HepG2 (cell line): ENCODE measurements around the gene TDG. TPM values are rescaled to one million over a fixed set of nuclear protein-coding genes. Genes with fewer than 3 reads are reported as not detected.

ENCODE experiments used
- ARID2 ChIP-seq: sonication (generic); formaldehyde crosslinking; IDR thresholded peaks from 2 replicates; pipeline ENCODE4 v1.8.1; 2022; ENCODE audit warnings: mild to moderate bottlenecking, missing genetic modification reagents, borderline replicate concordance
- BRCA1 ChIP-seq: sonication (generic); formaldehyde crosslinking; IDR thresholded peaks from 2 replicates; pipeline ENCODE4 v1.4.0; 2020; ENCODE audit warnings: missing genetic modification reagents
- FOXA1 ChIP-seq, 2 experiments: fragments of 450-650 bp in 1 of 2; sonication (generic) in 1 of 2; formaldehyde crosslinking in 1 of 2; IDR thresholded peaks; 2 replicates each; pipeline versions ENCODE4 v1.4.0 to v1.6.1; 2016 to 2020; ENCODE audit warnings: missing genetic modification reagents in 1 of 2
- IRX3 ChIP-seq: sonication (generic); formaldehyde crosslinking; IDR thresholded peaks from 2 replicates; pipeline ENCODE4 v1.8.1; 2023; ENCODE audit warnings: mild to moderate bottlenecking, low read depth, missing genetic modification reagents, borderline replicate concordance
- KAT7 ChIP-seq: IDR thresholded peaks from 2 replicates; pipeline ENCODE4 v1.6.1; 2018; ENCODE audit warnings: borderline replicate concordance, missing compliant biosample characterization
- MAZ ChIP-seq, 2 experiments: sonication (generic) in 1 of 2; formaldehyde crosslinking in 1 of 2; IDR thresholded peaks; 2 replicates each; pipeline versions ENCODE4 v1.5.0 to v1.6.1; 2012 to 2020; ENCODE audit warnings: low read depth in 2 of 2, mild to moderate bottlenecking in 2 of 2, borderline replicate concordance in 1 of 2, improper control_type of control experiment in 1 of 2, low read length in 1 of 2, missing genetic modification reagents in 1 of 2, moderate library complexity in 1 of 2
- MTF1 ChIP-seq: sonication (generic); formaldehyde crosslinking; IDR thresholded peaks from 2 replicates; pipeline ENCODE4 v1.5.0; 2020; ENCODE audit warnings: missing genetic modification reagents
- REXO4 ChIP-seq: sonication (generic); formaldehyde crosslinking; IDR thresholded peaks from 2 replicates; pipeline ENCODE4 v1.8.0; 2022; ENCODE audit warnings: missing genetic modification reagents, mild to moderate bottlenecking, borderline replicate concordance
- SP4 ChIP-seq: sonication (generic); formaldehyde crosslinking; IDR thresholded peaks from 2 replicates; pipeline ENCODE4 v1.8.1; 2023; ENCODE audit warnings: mild to moderate bottlenecking, missing genetic modification reagents
- SRF ChIP-seq: IDR thresholded peaks from 2 replicates; pipeline ENCODE4 v1.6.1; 2011; ENCODE audit warnings: mild to moderate bottlenecking, low read depth, low read length, moderate library complexity
- SRSF1 ChIP-seq: fragments of 200-400 bp; formaldehyde crosslinking; optimal IDR thresholded peaks from 2 replicates; pipeline ENCODE3; 2017; ENCODE audit warnings: mild to moderate bottlenecking, low read depth, low read length, moderate library complexity
- U2AF1 ChIP-seq: fragments of 200-400 bp; formaldehyde crosslinking; optimal IDR thresholded peaks from 2 replicates; pipeline ENCODE3; 2017; ENCODE audit warnings: mild to moderate bottlenecking, low read depth, low read length
- ZBTB8A ChIP-seq: sonication (generic); formaldehyde crosslinking; IDR thresholded peaks from 2 replicates; pipeline ENCODE4 v1.4.0; 2020; ENCODE audit warnings: mild to moderate bottlenecking, low read depth, missing genetic modification reagents, borderline replicate concordance
- ZFP36 ChIP-seq: fragments of 150-350 bp; IDR thresholded peaks from 2 replicates; pipeline ENCODE4 v1.6.1; 2018; ENCODE audit warnings: borderline replicate concordance, low read length, low read depth; ENCODE audit not compliant: partially characterized antibody
- ZNF205 ChIP-seq: IDR thresholded peaks from 2 replicates; pipeline ENCODE4 v1.6.1; 2018; ENCODE audit warnings: missing biosample characterization, missing genetic modification reagents
- ZNF350 ChIP-seq: sonication (generic); formaldehyde crosslinking; IDR thresholded peaks from 2 replicates; pipeline ENCODE4 v1.4.0; 2020; ENCODE audit warnings: mild to moderate bottlenecking, low read depth, missing genetic modification reagents, borderline replicate concordance
- ZNF775 ChIP-seq: sonication (generic); formaldehyde crosslinking; IDR thresholded peaks from 2 replicates; pipeline ENCODE4 v1.4.0; 2020; ENCODE audit warnings: missing genetic modification reagents, mild to moderate bottlenecking, moderate library complexity, borderline replicate concordance
- ZNF891 ChIP-seq: sonication (generic); formaldehyde crosslinking; IDR thresholded peaks from 2 replicates; pipeline ENCODE4 v1.5.0; 2020; ENCODE audit warnings: mild to moderate bottlenecking, missing genetic modification reagents
- polyA plus RNA-seq, 8 experiments: library from polyadenylated mRNA; depleted of rRNA in 3 of 8; stranded (reverse) in 7 of 8; unstranded in 1 of 8; fragments of >200 nt; fragmentation: Illumina TruSeq in 4 of 8; extraction: Trizol in 4 of 8; gene quantifications; 2 replicates each; pipeline versions ENCODE4 v1.2.1 to v1.2.3, GENCODE V29; 2011 to 2016; ENCODE audit warnings: low read depth in 4 of 8, missing spikeins in 1 of 8, mixed read lengths in 1 of 8; ENCODE audit not compliant: insufficient read depth in 1 of 8
- total RNA-seq, 5 experiments: library from RNA; depleted of rRNA; stranded (reverse); fragments of >200 nt; fragmentation: Illumina TruSeq; extraction: Trizol; gene quantifications; 2 replicates each; pipeline ENCODE4 v1.2.3, GENCODE V29; 2016; ENCODE audit warnings: low read depth in 1 of 5
- TF ChIP-seq, protein P1 (sequence below): IDR thresholded peaks from 2 replicates; pipeline ENCODE4 v1.6.1; 2012; ENCODE audit warnings: inconsistent platforms
- TF ChIP-seq, protein P2 (sequence below): sonication (generic); formaldehyde crosslinking; IDR thresholded peaks from 2 replicates; pipeline ENCODE4 v1.5.0; 2020; ENCODE audit warnings: missing genetic modification reagents, mild to moderate bottlenecking, borderline replicate concordance
- TF ChIP-seq, protein P3 (sequence below): conservative IDR thresholded peaks from 2 replicates; pipeline ENCODE4 v1.6.1; 2018; ENCODE audit warnings: missing genetic modification reagents
- TF ChIP-seq, protein P4 (sequence below): sonication (generic); formaldehyde crosslinking; IDR thresholded peaks from 2 replicates; pipeline ENCODE4 v1.4.0; 2020; ENCODE audit warnings: missing genetic modification reagents, mild to moderate bottlenecking, borderline replicate concordance

The TDG gene
- total and polyA plus RNA-seq, 2 of the 13 experiments (the other 11 are each of a cell fraction or from before 2014, with no cell fraction given) = 14.2 to 19.5 TPM

DNA sequence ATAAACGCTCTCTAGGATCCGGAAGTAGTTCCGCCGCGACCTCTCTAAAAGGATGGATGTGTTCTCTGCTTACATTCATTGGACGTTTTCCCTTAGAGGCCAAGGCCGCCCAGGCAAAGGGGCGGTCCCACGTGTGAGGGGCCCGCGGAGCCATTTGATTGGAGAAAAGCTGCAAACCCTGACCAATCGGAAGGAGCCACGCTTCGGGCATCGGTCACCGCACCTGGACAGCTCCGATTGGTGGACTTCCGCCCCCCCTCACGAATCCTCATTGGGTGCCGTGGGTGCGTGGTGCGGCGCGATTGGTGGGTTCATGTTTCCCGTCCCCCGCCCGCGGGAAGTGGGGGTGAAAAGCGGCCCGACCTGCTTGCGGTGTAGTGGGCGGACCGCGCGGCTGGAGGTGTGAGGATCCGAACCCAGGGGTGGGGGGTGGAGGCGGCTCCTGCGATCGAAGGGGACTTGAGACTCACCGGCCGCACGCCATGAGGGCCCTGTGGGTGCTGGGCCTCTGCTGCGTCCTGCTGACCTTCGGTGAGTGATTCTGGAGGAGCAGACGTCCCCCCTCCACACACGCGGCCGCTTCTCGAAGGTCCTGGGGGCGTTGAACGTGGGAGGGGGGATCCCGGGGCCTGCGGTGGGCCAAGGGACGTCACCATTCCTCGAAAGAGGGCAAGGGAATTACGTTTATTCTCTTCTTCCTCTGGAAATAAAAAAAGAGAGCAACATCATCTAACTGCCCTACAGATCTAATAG lies 35.5 kb upstream of the TDG start, which contains the start of gene HSP90B1 (continued):
- TF ChIP-seq, protein P1, sequence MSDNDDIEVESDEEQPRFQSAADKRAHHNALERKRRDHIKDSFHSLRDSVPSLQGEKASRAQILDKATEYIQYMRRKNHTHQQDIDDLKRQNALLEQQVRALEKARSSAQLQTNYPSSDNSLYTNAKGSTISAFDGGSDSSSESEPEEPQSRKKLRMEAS = peak; percentile 96
- TF ChIP-seq, protein P2, sequence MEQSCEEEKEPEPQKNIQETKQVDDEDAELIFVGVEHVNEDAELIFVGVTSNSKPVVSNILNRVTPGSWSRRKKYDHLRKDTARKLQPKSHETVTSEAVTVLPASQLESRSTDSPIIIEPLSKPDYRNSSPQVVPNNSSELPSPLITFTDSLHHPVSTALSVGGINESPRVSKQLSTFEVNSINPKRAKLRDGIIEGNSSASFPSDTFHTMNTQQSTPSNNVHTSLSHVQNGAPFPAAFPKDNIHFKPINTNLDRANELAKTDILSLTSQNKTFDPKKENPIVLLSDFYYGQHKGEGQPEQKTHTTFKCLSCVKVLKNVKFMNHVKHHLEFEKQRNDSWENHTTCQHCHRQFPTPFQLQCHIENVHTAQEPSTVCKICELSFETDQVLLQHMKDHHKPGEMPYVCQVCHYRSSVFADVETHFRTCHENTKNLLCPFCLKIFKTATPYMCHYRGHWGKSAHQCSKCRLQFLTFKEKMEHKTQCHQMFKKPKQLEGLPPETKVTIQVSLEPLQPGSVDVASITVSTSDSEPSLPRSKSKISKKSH (CRISPR knock-in tag) = peak; percentile 94
- TF ChIP-seq ZNF350 (CRISPR knock-in tag) (peak; percentile 21), FOXA1 (IDR thresholded peaks at IDR 0.05) (no peak), FOXA1 (CRISPR knock-in tag; IDR thresholded peaks at IDR 0.05) (0 out of 2 replicates have a peak, but pooled peaks have one; percentile 20), IRX3 (peak; percentile 50; the same call in 1 of the 2 replicates), MAZ (IDR thresholded peaks at IDR 0.05; ENCODE audit: borderline replicate concordance, low read depth, low read length) (peak; percentile 93), MAZ (CRISPR knock-in tag; IDR thresholded peaks at IDR 0.05; ENCODE audit: low read depth) (peak; percentile 90; the same call in 1 of the 2 replicates), ARID2 (no peak; the same call in 1 of the 2 replicates), ZNF891 (CRISPR knock-in tag) (peak; percentile 95), SRSF1 (no peak), BRCA1 (CRISPR knock-in tag) (no peak), U2AF1 (no peak), ZBTB8A (no peak), ZFP36 (no peak), ZNF205 (peak; percentile 38; the same call in 1 of the 2 replicates), ZNF775 (CRISPR knock-in tag) (no peak), SP4 (peak; percentile 60), REXO4 (CRISPR knock-in tag) (peak; percentile 56; the same call in 1 of the 2 replicates), MTF1 (CRISPR knock-in tag) (no peak), KAT7 (CRISPR knock-in tag) (peak; percentile 77; the same call in 1 of the 2 replicates), SRF (0 out of 2 replicates have a peak, but pooled peaks have one; percentile 60)
- TF ChIP-seq, protein P3, sequence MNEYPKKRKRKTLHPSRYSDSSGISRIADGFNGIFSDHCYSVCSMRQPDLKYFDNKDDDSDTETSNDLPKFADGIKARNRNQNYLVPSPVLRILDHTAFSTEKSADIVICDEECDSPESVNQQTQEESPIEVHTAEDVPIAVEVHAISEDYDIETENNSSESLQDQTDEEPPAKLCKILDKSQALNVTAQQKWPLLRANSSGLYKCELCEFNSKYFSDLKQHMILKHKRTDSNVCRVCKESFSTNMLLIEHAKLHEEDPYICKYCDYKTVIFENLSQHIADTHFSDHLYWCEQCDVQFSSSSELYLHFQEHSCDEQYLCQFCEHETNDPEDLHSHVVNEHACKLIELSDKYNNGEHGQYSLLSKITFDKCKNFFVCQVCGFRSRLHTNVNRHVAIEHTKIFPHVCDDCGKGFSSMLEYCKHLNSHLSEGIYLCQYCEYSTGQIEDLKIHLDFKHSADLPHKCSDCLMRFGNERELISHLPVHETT (CRISPR knock-in tag) = no peak
- TF ChIP-seq, protein P4, sequence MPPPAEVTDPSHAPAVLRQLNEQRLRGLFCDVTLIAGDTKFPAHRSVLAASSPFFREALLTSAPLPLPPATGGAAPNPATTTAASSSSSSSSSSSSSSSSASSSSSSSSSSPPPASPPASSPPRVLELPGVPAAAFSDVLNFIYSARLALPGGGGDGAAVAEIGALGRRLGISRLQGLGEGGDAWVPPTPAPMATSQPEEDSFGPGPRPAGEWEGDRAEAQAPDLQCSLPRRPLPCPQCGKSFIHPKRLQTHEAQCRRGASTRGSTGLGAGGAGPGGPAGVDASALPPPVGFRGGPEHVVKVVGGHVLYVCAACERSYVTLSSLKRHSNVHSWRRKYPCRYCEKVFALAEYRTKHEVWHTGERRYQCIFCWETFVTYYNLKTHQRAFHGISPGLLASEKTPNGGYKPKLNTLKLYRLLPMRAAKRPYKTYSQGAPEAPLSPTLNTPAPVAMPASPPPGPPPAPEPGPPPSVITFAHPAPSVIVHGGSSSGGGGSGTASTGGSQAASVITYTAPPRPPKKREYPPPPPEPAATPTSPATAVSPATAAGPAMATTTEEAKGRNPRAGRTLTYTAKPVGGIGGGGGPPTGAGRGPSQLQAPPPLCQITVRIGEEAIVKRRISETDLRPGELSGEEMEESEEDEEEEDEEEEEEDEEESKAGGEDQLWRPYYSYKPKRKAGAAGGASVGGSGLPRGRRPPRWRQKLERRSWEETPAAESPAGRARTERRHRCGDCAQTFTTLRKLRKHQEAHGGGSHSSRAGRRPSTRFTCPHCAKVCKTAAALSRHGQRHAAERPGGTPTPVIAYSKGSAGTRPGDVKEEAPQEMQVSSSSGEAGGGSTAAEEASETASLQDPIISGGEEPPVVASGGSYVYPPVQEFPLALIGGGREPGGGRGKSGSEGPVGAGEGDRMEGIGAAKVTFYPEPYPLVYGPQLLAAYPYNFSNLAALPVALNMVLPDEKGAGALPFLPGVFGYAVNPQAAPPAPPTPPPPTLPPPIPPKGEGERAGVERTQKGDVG = no peak
